ENCODE results near the gene AGTRAP. TPM values are rescaled to one million over a fixed set of nuclear protein-coding genes. Genes with fewer than 3 reads are reported as not detected.

Gene AGTRAP
- total RNA-seq, 1 experiment from 2014 or later = 57.0 TPM

- Histone ChIP-seq H3K27me3 (ENCODE audit: control insufficient read depth, insufficient read depth, low read length) (no peaks in the 10 kb centered on the region), H3K27ac (ENCODE audit: low read length) (no peak overlapping the region), H3K36me3 (ENCODE audit: control insufficient read depth, insufficient read depth, low read length) (no peaks in the 10 kb centered on the region), H3K4me3 (ENCODE audit: low read depth in 2 of 2, low read length in 2 of 2) (no peak overlapping the region), H3K4me1 (ENCODE audit: control insufficient read depth, insufficient read depth, low read length) (peaks cover 11% of the 10 kb centered on the region; the same call in 1 of the 2 replicates), H3K9me3 (ENCODE audit: control insufficient read depth, insufficient read depth, low read depth, low read length) (no peaks in the 10 kb centered on the region)
- POLR2A ChIA-PET = no interaction called here
- TF ChIP-seq CTCF (IDR thresholded peaks at IDR 0.05) = no peak
- TF ChIP-seq REST (IDR thresholded peaks at IDR 0.05; ENCODE audit: insufficient read depth in 1 of 2, low read depth in 2 of 2, low read length in 1 of 2) = no peak
- no peak for TF ChIP-seq SIN3A (IDR thresholded peaks at IDR 0.05; ENCODE audit: borderline replicate concordance, insufficient read depth, low read depth, low read length)
- TF ChIP-seq TCF7L2 (IDR thresholded peaks at IDR 0.05; ENCODE audit: low read depth, low read length) = no peak
- intact Hi-C loops (cut with micrococcal nuclease; ENCODE audit: unreplicated experiment) = no loop called here
- DNase-seq (ENCODE audit: low read depth, low spot score) (no peak), ATAC-seq (no peak)
- CTCF ChIA-PET = no interaction called here
- no TSS peak for BruUV-seq (replicated peaks)
- in situ Hi-C loops (cut with HindIII; ENCODE audit: low pct_unique_long_range_greater_than_20kb, low sequenced_read_pairs) = no loop called here
These were observed 7.7 kb upstream of the AGTRAP start for GRCh38 chr1:11728126-11728806.

GRCh38 chr1:11729155-11729497, 6.8 kb upstream of the AGTRAP start:
- in situ Hi-C loops (cut with HindIII; ENCODE audit: low pct_unique_long_range_greater_than_20kb, low sequenced_read_pairs) = no loop called here
- no TSS peak for BruUV-seq (replicated peaks)
- no peaks in the 10 kb centered on the region for H3K9me3 ChIP-seq (ENCODE audit: control insufficient read depth, insufficient read depth, low read depth, low read length)

More at GRCh38 chr1:11729155-11729497, 6.8 kb upstream of the AGTRAP start:
- Histone ChIP-seq H3K4me1 (ENCODE audit: control insufficient read depth, insufficient read depth, low read length) (peaks cover 11% of the 10 kb centered on the region; the same call in 1 of the 2 replicates), H3K36me3 (ENCODE audit: control insufficient read depth, insufficient read depth, low read length) (no peaks in the 10 kb centered on the region), H3K27me3 (ENCODE audit: control insufficient read depth, insufficient read depth, low read length) (no peaks in the 10 kb centered on the region), H3K4me3 (ENCODE audit: low read depth in 2 of 2, low read length in 2 of 2) (no peak overlapping the region), H3K27ac (ENCODE audit: low read length) (no peak overlapping the region)
- ATAC-seq (no peak), DNase-seq (ENCODE audit: low read depth, low spot score) (no peak)
- TF ChIP-seq POLR2AphosphoS5 (IDR thresholded peaks at IDR 0.05; ENCODE audit: low read depth, low read length) (no peak), TCF7L2 (IDR thresholded peaks at IDR 0.05; ENCODE audit: low read depth, low read length) (no peak), REST (IDR thresholded peaks at IDR 0.05; ENCODE audit: insufficient read depth in 1 of 2, low read depth in 2 of 2, low read length in 1 of 2) (no peak), CTCF (IDR thresholded peaks at IDR 0.05) (no peak), SIN3A (IDR thresholded peaks at IDR 0.05; ENCODE audit: borderline replicate concordance, insufficient read depth, low read depth, low read length) (no peak)
- intact Hi-C loops (cut with micrococcal nuclease; ENCODE audit: unreplicated experiment) = no loop called here
- ChIA-PET POLR2A (no interaction called here), CTCF (no interaction called here)

Data from Panc1 (cell line).